H1 (cell line): Measurements from ENCODE around the gene VASP. TPM values are rescaled to one million over a fixed set of nuclear protein-coding genes. Genes with fewer than 3 reads are reported as not detected.

Experiments
- CTCF ChIP-seq, 3 experiments: IDR thresholded peaks; 1 replicate in 2 of 3; 2 replicates in 1 of 3; pipeline versions ENCODE4 v1.5.1 to v1.6.1; 2011; ENCODE audit warnings: low read length in 3 of 3, mild to moderate bottlenecking in 3 of 3, inconsistent platforms in 2 of 3, low read depth in 1 of 3, moderate library complexity in 1 of 3; ENCODE audit not compliant: insufficient read depth in 1 of 3; ENCODE audit errors: control extremely low read depth in 1 of 3
- polyA plus RNA-seq, 7 experiments: library from polyadenylated mRNA; depleted of rRNA in 3 of 7; stranded (reverse) in 5 of 7; unstranded in 2 of 7; fragments of >200 nt in 5 of 7; fragments of 200-250 nt in 2 of 7; gene quantifications; 1 replicate in 5 of 7; 2 replicates in 1 of 7; 4 replicates in 1 of 7; pipeline versions ENCODE4 v1.2.1 to v1.2.3, GENCODE V29; 2011 to 2013; ENCODE audit warnings: missing spikeins in 2 of 7, mixed read lengths in 2 of 7
- total RNA-seq: library from RNA; stranded (reverse); fragmentation: NEBNext Ultra II Directional; extraction: Animal tissue kit (Norgen Biotek cat#: 25700); gene quantifications from 2 replicates; pipeline ENCODE4 v1.2.1, GENCODE V29; 2021

VASP gene
- total and polyA plus RNA-seq, 2 of the 8 experiments (the other 6 are each of a cell fraction or from before 2014, with no cell fraction given), result 89.7 to 135 TPM

GRCh38 chr19:45505151-45505995 lies 1.9 kb upstream of the VASP start (continued):
- no peak for TF ChIP-seq CTCF (IDR thresholded peaks at IDR 0.05; ENCODE audit: control extremely low read depth in 1 of 3, insufficient read depth in 1 of 3, low read depth in 1 of 3, low read length in 3 of 3)
